ENCODE results near the gene WHAMM.
"Not testable (repeated sequence)": the region's sequence is repeated elsewhere in the genome, so short reads cannot be mapped to it uniquely, and the experiment has no call there.

WHAMM gene

GRCh38 chr15:82858932-82859331, 49.5 kb downstream of the WHAMM start:
- DNase-seq (ENCODE audit: extremely low read depth, low read depth): no peak
- TF ChIP-seq, protein P1, sequence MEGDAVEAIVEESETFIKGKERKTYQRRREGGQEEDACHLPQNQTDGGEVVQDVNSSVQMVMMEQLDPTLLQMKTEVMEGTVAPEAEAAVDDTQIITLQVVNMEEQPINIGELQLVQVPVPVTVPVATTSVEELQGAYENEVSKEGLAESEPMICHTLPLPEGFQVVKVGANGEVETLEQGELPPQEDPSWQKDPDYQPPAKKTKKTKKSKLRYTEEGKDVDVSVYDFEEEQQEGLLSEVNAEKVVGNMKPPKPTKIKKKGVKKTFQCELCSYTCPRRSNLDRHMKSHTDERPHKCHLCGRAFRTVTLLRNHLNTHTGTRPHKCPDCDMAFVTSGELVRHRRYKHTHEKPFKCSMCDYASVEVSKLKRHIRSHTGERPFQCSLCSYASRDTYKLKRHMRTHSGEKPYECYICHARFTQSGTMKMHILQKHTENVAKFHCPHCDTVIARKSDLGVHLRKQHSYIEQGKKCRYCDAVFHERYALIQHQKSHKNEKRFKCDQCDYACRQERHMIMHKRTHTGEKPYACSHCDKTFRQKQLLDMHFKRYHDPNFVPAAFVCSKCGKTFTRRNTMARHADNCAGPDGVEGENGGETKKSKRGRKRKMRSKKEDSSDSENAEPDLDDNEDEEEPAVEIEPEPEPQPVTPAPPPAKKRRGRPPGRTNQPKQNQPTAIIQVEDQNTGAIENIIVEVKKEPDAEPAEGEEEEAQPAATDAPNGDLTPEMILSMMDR (IDR thresholded peaks at IDR 0.05; ENCODE audit: low read depth, low read length): no peak

DNA sequence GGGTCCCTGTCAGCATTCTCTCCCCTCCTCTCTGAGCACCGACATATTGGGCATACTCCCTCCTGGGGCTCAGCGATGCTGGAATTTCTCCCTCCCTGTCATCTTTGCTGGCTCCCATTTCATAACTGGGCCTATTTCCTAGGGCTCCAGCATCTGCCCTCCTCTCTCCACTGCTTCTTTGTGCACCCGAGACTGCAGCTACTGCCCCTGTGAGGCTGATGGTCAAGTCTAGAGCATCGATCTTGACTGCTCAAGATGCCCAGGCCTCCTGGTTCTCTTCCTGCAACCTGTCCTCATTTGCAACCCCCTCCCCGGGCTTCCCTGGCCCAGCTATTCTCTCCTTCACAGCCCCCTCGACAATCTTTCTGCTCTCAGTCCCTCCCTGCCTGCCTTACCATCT, 53.5 kb downstream of the WHAMM start:
- DNase-seq (ENCODE audit: extremely low read depth, low read depth): no peak
- TF ChIP-seq, protein P1 (IDR thresholded peaks at IDR 0.05; ENCODE audit: low read depth, low read length): no peak

- DNase-seq (ENCODE audit: extremely low read depth, low read depth): no peak
These were observed 55.5 kb downstream of the WHAMM start for GRCh38 chr15:82864967-82865366.

DNA sequence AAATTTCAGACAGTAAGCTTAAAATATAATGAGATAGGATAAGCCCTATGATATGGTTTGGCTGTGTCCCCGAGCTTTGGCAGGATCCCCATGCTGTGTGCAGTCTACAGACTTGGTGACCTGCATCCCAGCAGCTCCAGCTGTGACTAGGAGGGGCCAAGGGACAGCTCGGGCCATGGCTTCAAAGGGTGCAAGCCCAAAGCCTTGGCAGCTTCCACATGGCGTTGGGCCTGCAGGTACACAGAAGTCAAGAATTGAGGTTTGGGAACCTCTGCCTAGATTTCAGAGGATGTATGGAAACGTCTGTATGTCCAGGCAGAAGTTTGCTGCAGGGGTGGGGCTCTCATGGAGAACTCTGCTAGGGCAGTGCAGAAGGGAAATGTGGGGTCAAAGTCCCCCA, 56.2 kb downstream of the WHAMM start:
- DNase-seq (ENCODE audit: extremely low read depth, low read depth): not testable (repeated sequence)

More at GRCh38 chr15:82864967-82865366, 55.5 kb downstream of the WHAMM start:
- TF ChIP-seq, protein P1 (IDR thresholded peaks at IDR 0.05; ENCODE audit: low read depth, low read length): no peak

- not testable (repeated sequence) for DNase-seq (ENCODE audit: extremely low read depth, low read depth)
These were observed 56.6 kb downstream of the WHAMM start for GRCh38 chr15:82865981-82866380.

DNA sequence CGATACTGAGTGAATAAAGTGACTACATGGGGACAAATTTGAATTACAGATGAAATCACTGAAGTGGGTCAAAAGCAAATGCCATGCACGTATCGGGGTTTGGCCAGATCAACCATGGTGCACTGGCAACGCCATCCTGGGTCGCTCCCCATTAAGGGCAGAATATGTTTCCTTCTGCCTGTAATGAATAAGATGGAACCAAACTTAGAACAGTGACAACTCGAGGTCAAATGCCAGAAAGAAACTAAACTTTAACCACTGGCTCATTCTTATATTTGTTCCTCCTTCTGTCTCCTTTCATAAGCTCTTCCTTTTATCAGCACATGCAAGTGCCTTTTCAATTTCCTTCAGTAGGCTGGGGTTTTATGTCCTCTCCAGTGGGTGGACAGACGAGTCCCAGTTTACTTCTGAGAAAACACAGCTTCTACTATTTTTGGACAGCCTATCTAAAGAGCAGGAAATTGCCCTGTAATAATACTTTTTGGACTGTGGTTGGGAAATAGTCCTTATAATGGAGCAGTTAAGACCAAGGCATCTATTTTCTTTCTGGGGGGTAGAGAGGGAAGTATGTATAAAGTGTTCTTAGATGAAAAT, 61.4 kb downstream of the WHAMM start:
- DNase-seq (ENCODE audit: extremely low read depth, low read depth): no peak
- TF ChIP-seq, protein P1 (IDR thresholded peaks at IDR 0.05; ENCODE audit: low read depth, low read length): no peak

GRCh38 chr15:82871358-82871757, 61.9 kb downstream of the WHAMM start:
- no peak for DNase-seq (ENCODE audit: extremely low read depth, low read depth)
- TF ChIP-seq, protein P1 (IDR thresholded peaks at IDR 0.05; ENCODE audit: low read depth, low read length): no peak

DNA sequence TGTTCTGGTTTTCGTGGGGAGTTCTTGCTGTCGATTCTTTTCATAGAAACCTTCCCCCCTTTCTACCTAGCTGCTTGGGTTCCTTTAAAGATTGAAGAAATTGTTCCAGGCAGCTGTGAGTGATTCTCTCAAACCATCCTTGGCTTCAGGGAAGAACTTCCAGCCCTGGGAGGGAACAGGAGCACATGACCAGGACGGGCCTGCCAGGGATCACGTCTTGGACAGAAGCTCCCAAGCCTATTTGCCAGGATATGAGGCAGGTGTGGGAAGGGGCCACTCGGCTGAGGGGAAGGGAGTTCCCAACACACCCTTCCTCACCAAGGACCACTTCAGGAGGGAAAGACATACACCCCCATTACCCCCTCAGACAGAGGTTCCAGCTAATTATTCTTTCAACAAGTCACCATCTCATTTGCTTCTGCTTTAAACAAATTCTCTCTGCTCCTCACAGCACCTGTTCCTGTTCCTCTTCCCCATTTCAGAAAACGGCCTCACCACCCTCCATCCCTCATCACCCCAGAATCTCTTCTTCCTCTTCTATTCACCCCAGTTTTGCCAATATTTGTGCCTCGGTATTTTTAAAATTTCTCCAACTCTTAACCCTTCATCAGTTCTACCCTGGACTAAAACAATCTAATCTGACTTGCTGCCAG, 62.5 kb downstream of the WHAMM start:
- TF ChIP-seq, protein P1 (IDR thresholded peaks at IDR 0.05; ENCODE audit: low read depth, low read length): no peak
- no peak for DNase-seq (ENCODE audit: extremely low read depth, low read depth)

Data from AG09319 (cell line).